Measurements from ENCODE around the gene CLEC18A. TPM values are rescaled to one million over a fixed set of nuclear protein-coding genes. Genes with fewer than 3 reads are reported as not detected.
A peak's percentile ranks its signal among the peaks of the same experiment; 100 is the strongest.

CLEC18A gene
- total RNA-seq, 1 experiment from 2014 or later: 1.6 TPM

DNA sequence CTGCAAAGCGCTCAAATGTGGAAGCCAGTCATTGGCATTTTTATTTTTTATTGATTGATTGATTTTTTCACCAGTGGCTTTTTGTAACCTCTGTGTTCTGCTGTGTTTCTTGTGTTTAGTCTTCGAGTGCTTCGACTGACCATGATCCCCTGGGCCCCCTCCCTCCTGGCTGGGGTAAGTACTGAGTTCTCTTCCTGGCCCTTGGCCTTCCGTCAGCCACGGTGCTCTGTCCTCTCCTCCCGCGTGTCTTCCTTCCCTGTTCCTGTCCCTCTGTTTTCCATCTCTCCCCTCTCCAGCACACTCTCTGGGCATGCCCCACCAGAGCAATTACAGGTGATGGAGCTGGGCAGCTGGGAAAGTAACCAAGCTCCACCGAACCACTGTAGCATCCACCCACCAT, 25.8 kb upstream of the CLEC18A start:
- H3K9me3 Mint-ChIP-seq: no peaks in the 10 kb centered on the region

More for the DNA sequence above, 25.8 kb upstream of the CLEC18A start:
- no peak overlapping the region for H3T11ph ChIP-seq (ENCODE audit: low read length)
- no CpG with 5 or more reads among the region's 8 CpGs for WGBS (ENCODE audit: extremely low coverage, insufficient read length, low lambda C conversion rate)
- no peaks in the 10 kb centered on the region for H3K23me2 ChIP-seq (ENCODE audit: insufficient read length, low read depth, low read length, poor library complexity, severe bottlenecking)
- no peak overlapping the region for H4K5ac ChIP-seq (ENCODE audit: insufficient read length, low read depth, low read length)
- no peak overlapping the region for H2BK12ac ChIP-seq (ENCODE audit: insufficient read length, low read depth, low read length)
- H2BK20ac ChIP-seq (ENCODE audit: low read depth, low read length, poor library complexity, severe bottlenecking): no peak overlapping the region
- no peak overlapping the region for H3K18ac ChIP-seq (ENCODE audit: insufficient read length, low read depth, low read length)
- H3K4me3 Mint-ChIP-seq: no peak overlapping the region
- peaks cover 22 to 40% of the 10 kb centered on the region in 2 experiments for H3K4me1 Mint-ChIP-seq
- no peak overlapping the region for H4K8ac ChIP-seq (replicated peaks; ENCODE audit: insufficient read length, low read depth, low read length)
- H3K9me3 ChIP-seq (ENCODE audit: control insufficient read depth, low read depth, low read length): no peaks in the 10 kb centered on the region
- no peaks in the 10 kb centered on the region; the same call in 1 of the 2 replicates for H3K27me3 Mint-ChIP-seq (ENCODE audit: low read depth)
- no peak overlapping the region for H2AFZ ChIP-seq (ENCODE audit: low read length)
- no peaks in the 10 kb centered on the region for H3K79me1 ChIP-seq (ENCODE audit: insufficient read depth, low read depth, low read length, poor library complexity, severe bottlenecking)
- TF ChIP-seq, protein P1, sequence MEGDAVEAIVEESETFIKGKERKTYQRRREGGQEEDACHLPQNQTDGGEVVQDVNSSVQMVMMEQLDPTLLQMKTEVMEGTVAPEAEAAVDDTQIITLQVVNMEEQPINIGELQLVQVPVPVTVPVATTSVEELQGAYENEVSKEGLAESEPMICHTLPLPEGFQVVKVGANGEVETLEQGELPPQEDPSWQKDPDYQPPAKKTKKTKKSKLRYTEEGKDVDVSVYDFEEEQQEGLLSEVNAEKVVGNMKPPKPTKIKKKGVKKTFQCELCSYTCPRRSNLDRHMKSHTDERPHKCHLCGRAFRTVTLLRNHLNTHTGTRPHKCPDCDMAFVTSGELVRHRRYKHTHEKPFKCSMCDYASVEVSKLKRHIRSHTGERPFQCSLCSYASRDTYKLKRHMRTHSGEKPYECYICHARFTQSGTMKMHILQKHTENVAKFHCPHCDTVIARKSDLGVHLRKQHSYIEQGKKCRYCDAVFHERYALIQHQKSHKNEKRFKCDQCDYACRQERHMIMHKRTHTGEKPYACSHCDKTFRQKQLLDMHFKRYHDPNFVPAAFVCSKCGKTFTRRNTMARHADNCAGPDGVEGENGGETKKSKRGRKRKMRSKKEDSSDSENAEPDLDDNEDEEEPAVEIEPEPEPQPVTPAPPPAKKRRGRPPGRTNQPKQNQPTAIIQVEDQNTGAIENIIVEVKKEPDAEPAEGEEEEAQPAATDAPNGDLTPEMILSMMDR (conservative IDR thresholded peaks at IDR 0.05): no peak
- H2BK15ac ChIP-seq (ENCODE audit: low read depth, low read length): no peak overlapping the region
- no peak overlapping the region for H3K4ac ChIP-seq (ENCODE audit: low read depth, low read length)
- no peak overlapping the region for H2BK5ac ChIP-seq (ENCODE audit: insufficient read length, low read length)
- H3K4me1 ChIP-seq (ENCODE audit: insufficient read depth, low read length): peaks cover 6% of the 10 kb centered on the region; the same call in 1 of the 2 replicates
- H3K14ac ChIP-seq (ENCODE audit: insufficient read depth, low read length): no peak overlapping the region
- no peaks in the 10 kb centered on the region for H3K27me3 ChIP-seq (ENCODE audit: insufficient read depth, low read length)
- peaks cover 2 to 15% (median 4%) of the 10 kb centered on the region in 3 experiments; a peak in 4 of 7 replicates for H3K36me3 Mint-ChIP-seq (ENCODE audit: insufficient read depth in 1 of 3, low read depth in 3 of 3)
- peak overlapping the region; percentile 49 to 71 (median 63); a peak in 6 of 7 replicates for H3K27ac Mint-ChIP-seq
- H3K27ac ChIP-seq (ENCODE audit: insufficient read length, low read depth, low read length): no peak overlapping the region
- no peak overlapping the region for H3K56ac ChIP-seq (ENCODE audit: insufficient read length, low read depth, low read length)
- no peak overlapping the region for H4K91ac ChIP-seq (ENCODE audit: insufficient read length, low read depth, low read length)
- H3K4me2 ChIP-seq (ENCODE audit: insufficient read depth, insufficient read length, low read length): no peak overlapping the region
- H3K9ac ChIP-seq (ENCODE audit: extremely low read depth, insufficient read length, low read length): no peak overlapping the region
- no peaks in the 10 kb centered on the region for H3K79me2 ChIP-seq (ENCODE audit: insufficient read depth, low read length)
- no peak for DNase-seq
- no peaks in the 10 kb centered on the region for H4K20me1 ChIP-seq (ENCODE audit: control insufficient read depth, insufficient read depth, insufficient read length)
- H3K23ac ChIP-seq (ENCODE audit: insufficient read length, low read depth, low read length): no peak overlapping the region
- no peak overlapping the region for H2AK5ac ChIP-seq (ENCODE audit: insufficient read length, low read length)
- H2BK120ac ChIP-seq (ENCODE audit: low read depth, low read length, poor library complexity, severe bottlenecking): no peak overlapping the region
